Measurements from ENCODE around the gene NMNAT2.

- TF ChIP-seq CTCF (IDR thresholded peaks at IDR 0.05) (no peak), POLR2A (IDR thresholded peaks at IDR 0.05; ENCODE audit: low read depth) (no peak), EP300 (IDR thresholded peaks at IDR 0.05) (no peak)
Measured at GRCh38 chr1:183433703-183434102, 15.5 kb upstream of the NMNAT2 start.
